HG02981 (cell line): ENCODE measurements around the gene SIK3.

Source experiments
- ATAC-seq: cut with Tn5 transposase; IDR thresholded peaks from one replicate; pipeline ENCODE4 v1.9.1; 2021; ENCODE audit warnings: mild to moderate bottlenecking, moderate library complexity; ENCODE audit not compliant: unreplicated experiment

SIK3 gene

GRCh38 chr11:116829525-116830183, 268.6 kb downstream of the SIK3 start, which contains the start of gene APOC3:
Gene APOC3 (plus strand): TSS chr11:116829907. CDS start chr11:116830583, 676 bp downstream.
- ATAC-seq = no peak

GRCh38 chr11:116828632-116829524, 269.4 kb downstream of the SIK3 start:
- ATAC-seq = no peak

- no peak for ATAC-seq
Observed at GRCh38 chr11:116827461-116827860, 270.8 kb downstream of the SIK3 start.

- no peak for ATAC-seq
Observed at GRCh38 chr11:116826751-116827431, 271.3 kb downstream of the SIK3 start.

GRCh38 chr11:116825854-116826750, 272.1 kb downstream of the SIK3 start:
- ATAC-seq = no peak

- no peak for ATAC-seq
Observed at GRCh38 chr11:116825434-116825833, 272.8 kb downstream of the SIK3 start.

- no peak for ATAC-seq
Observed at GRCh38 chr11:116823031-116823843, 275.0 kb downstream of the SIK3 start, which contains the start of gene APOA4. Gene APOA4 (minus strand): TSS chr11:116823304. CDS start chr11:116823191, 113 bp downstream.

- no peak for ATAC-seq
Observed at GRCh38 chr11:116822575-116822974, 275.7 kb downstream of the SIK3 start.

GRCh38 chr11:116821050-116821918, 276.9 kb downstream of the SIK3 start:
- no peak for ATAC-seq

GRCh38 chr11:116819049-116819448, 279.2 kb downstream of the SIK3 start:
- no peak for ATAC-seq

- no peak for ATAC-seq
Observed at GRCh38 chr11:116814502-116814901, 283.7 kb downstream of the SIK3 start.

GRCh38 chr11:116813781-116814471, 284.3 kb downstream of the SIK3 start:
- no peak for ATAC-seq

GRCh38 chr11:116813170-116813569, 285.1 kb downstream of the SIK3 start:
- no peak for ATAC-seq

- ATAC-seq = no peak
Observed at GRCh38 chr11:116812109-116812508, 286.1 kb downstream of the SIK3 start.

- no peak for ATAC-seq
Observed at GRCh38 chr11:116811194-116811593, 287.0 kb downstream of the SIK3 start.

GRCh38 chr11:116808262-116809175, 289.7 kb downstream of the SIK3 start:
- ATAC-seq = no peak
